GM23338 (cell line): ENCODE data around the gene STK17A. TPM values are rescaled to one million over a fixed set of nuclear protein-coding genes. Genes with fewer than 3 reads are reported as not detected.

Experiments
- ATAC-seq: fragments of 200-7000 bp; cut with Tn5 transposase; 3 replicates; pipeline ENCODE4 v1.9.1; 2020
- DNase-seq: peaks from one replicate; pipeline ENCODE4 v3.0.0-alpha.2; 2015; ENCODE audit warnings: low spot score
- H2AFZ ChIP-seq: fragments of 200-600 bp; sonication (generic); 2 replicates; pipeline ENCODE4 v1.8.0; 2016; ENCODE audit warnings: antibody characterized with exemption, mild to moderate bottlenecking, moderate library complexity
- H3F3A ChIP-seq: fragments of 200-600 bp; sonication (generic); replicated peaks from 2 replicates; pipeline ENCODE4 v1.8.0; 2017; ENCODE audit warnings: antibody characterized with exemption, mixed run types, low read depth
- H3K27ac ChIP-seq: fragments of 200-600 bp; sonication (generic); 2 replicates; pipeline ENCODE4 v1.6.1; 2016; ENCODE audit warnings: low read depth
- H3K27me3 ChIP-seq: fragments of 200-600 bp; sonication (generic); 2 replicates; pipeline ENCODE4 v1.8.0; 2016; ENCODE audit warnings: mild to moderate bottlenecking, mixed run types, moderate library complexity; ENCODE audit not compliant: insufficient read depth
- H3K36me3 ChIP-seq: fragments of 200-600 bp; sonication (generic); 2 replicates; pipeline ENCODE4 v1.8.0; 2016; ENCODE audit warnings: mild to moderate bottlenecking; ENCODE audit not compliant: insufficient read depth
- H3K4me1 ChIP-seq: fragments of 200-600 bp; sonication (generic); 2 replicates; pipeline ENCODE4 v1.8.0; 2016; ENCODE audit warnings: mild to moderate bottlenecking, moderate library complexity; ENCODE audit not compliant: insufficient read depth
- H3K4me2 ChIP-seq: fragments of 200-600 bp; sonication (generic); 2 replicates; pipeline ENCODE4 v1.7.1; 2017; ENCODE audit warnings: mixed run types
- H3K4me3 ChIP-seq: fragments of 200-600 bp; sonication (generic); 2 replicates; pipeline ENCODE4 v1.6.1; 2016; ENCODE audit warnings: mixed run types
- H3K79me2 ChIP-seq: fragments of 200-600 bp; sonication (generic); replicated peaks from 2 replicates; pipeline ENCODE4 v1.8.0; 2017; ENCODE audit warnings: mild to moderate bottlenecking; ENCODE audit not compliant: insufficient read depth
- H3K9me2 ChIP-seq: fragments of 200-600 bp; sonication (generic); 2 replicates; pipeline ENCODE4 v1.8.0; 2017; ENCODE audit not compliant: insufficient read depth
- H4K20me1 ChIP-seq: fragments of 200-600 bp; sonication (generic); replicated peaks from 2 replicates; pipeline ENCODE4 v1.8.0; 2017; ENCODE audit warnings: mild to moderate bottlenecking; ENCODE audit not compliant: insufficient read depth
- H3K27ac Mint-ChIP-seq: 2 replicates; pipeline ENCODE4 v1.8.0; 2020; ENCODE audit warnings: inconsistent platforms, mild to moderate bottlenecking, moderate library complexity, mixed read lengths
- H3K27me3 Mint-ChIP-seq: 3 replicates; pipeline ENCODE4 v1.8.0; 2022; ENCODE audit warnings: low read depth, mild to moderate bottlenecking, moderate library complexity, mixed read lengths, inconsistent platforms; ENCODE audit not compliant: insufficient read depth, poor library complexity
- H3K36me3 Mint-ChIP-seq: 3 replicates; pipeline ENCODE4 v1.8.0; 2021; ENCODE audit warnings: low read depth, mild to moderate bottlenecking, inconsistent platforms, moderate library complexity, mixed read lengths
- H3K4me1 Mint-ChIP-seq: 3 replicates; pipeline ENCODE4 v1.8.0; 2020; ENCODE audit warnings: mild to moderate bottlenecking, inconsistent platforms, mixed read lengths
- H3K4me3 Mint-ChIP-seq: 3 replicates; pipeline ENCODE4 v1.8.0; 2021; ENCODE audit warnings: moderate library complexity, mild to moderate bottlenecking, inconsistent platforms, mixed read lengths
- H3K9me3 Mint-ChIP-seq: 3 replicates; pipeline ENCODE4 v1.8.0; 2020; ENCODE audit warnings: moderate library complexity, mild to moderate bottlenecking, inconsistent platforms, mixed read lengths
- CREB1 ChIP-seq: fragments of 250-450 bp; sonication (Bioruptor Pico); IDR thresholded peaks from 2 replicates; pipeline ENCODE4 v1.5.0; 2020; ENCODE audit warnings: low read depth, mild to moderate bottlenecking, moderate library complexity
- JUNB ChIP-seq: IDR thresholded peaks from one replicate; pipeline ENCODE4 v1.6.1; 2016; ENCODE audit warnings: antibody characterized with exemption; ENCODE audit not compliant: unreplicated experiment
- NANOG ChIP-seq: IDR thresholded peaks from 2 replicates; pipeline ENCODE4 v1.6.1; 2016; ENCODE audit warnings: antibody characterized with exemption, borderline replicate concordance
- ZNF114 ChIP-seq: fragments of 250-450 bp; sonication (Bioruptor Pico); IDR thresholded peaks from 2 replicates; pipeline ENCODE4 v1.5.0; 2020; ENCODE audit warnings: mild to moderate bottlenecking, moderate library complexity
- ZNF331 ChIP-seq: fragments of 250-450 bp; sonication (Bioruptor Pico); IDR thresholded peaks from 2 replicates; pipeline ENCODE4 v1.5.0; 2020; ENCODE audit warnings: low read depth, mild to moderate bottlenecking, moderate library complexity
- polyA plus RNA-seq: library from polyadenylated mRNA; unstranded; fragments of >200 nt; fragmentation: Nextera tagmentation; extraction: Ambion mirVana; gene quantifications from 2 replicates; pipeline ENCODE4 v1.2.1, GENCODE V29; 2016
- total RNA-seq: library from RNA; depleted of rRNA; stranded (reverse); fragments of >200 nt; shearing (Covaris generic); gene quantifications from 2 replicates; pipeline ENCODE4 v1.2.3, GENCODE V29; 2014
- TF ChIP-seq, protein P1 (sequence below): fragments of 250-450 bp; sonication (Bioruptor Pico); IDR thresholded peaks from 2 replicates; pipeline ENCODE4 v1.5.0; 2020; ENCODE audit warnings: mild to moderate bottlenecking, moderate library complexity
- TF ChIP-seq, protein P2 (sequence below), 2 experiments: fragments of 200-600 bp in 1 of 2; sonication (generic) in 1 of 2; conservative IDR thresholded peaks; 2 replicates each; pipeline versions ENCODE4 v1.5.1 to v1.6.1; 2016 to 2017; ENCODE audit warnings: antibody characterized with exemption in 2 of 2, low read depth in 2 of 2, mild to moderate bottlenecking in 2 of 2, moderate library complexity in 1 of 2
- TF ChIP-seq, protein P3 (sequence below): IDR thresholded peaks from 2 replicates; pipeline ENCODE4 v1.6.1; 2016; ENCODE audit warnings: antibody characterized with exemption

Gene STK17A
- total and polyA plus RNA-seq, 2 experiments from 2014 or later, result 21.2 to 21.8 TPM

DNA sequence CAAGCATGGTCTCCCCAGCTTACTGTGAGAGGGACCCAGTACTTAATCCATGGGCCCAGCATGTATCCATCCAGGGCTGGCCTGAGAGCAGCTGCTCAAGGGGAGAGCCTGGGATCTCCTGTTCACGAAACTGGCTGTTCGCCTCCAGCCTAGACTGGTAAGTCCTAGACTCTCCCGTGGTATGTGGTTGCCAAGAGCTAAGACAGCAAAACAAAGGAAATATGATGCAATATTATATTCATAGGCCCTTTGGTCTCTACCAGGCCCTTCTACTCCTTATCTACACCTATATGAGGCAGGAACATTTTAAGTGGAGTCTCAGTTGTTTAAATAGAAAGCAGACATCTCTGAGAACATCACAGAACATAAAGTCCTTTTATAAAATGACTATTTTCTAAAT, 28.9 kb upstream of the STK17A start (continued):
- TF ChIP-seq, protein P1, sequence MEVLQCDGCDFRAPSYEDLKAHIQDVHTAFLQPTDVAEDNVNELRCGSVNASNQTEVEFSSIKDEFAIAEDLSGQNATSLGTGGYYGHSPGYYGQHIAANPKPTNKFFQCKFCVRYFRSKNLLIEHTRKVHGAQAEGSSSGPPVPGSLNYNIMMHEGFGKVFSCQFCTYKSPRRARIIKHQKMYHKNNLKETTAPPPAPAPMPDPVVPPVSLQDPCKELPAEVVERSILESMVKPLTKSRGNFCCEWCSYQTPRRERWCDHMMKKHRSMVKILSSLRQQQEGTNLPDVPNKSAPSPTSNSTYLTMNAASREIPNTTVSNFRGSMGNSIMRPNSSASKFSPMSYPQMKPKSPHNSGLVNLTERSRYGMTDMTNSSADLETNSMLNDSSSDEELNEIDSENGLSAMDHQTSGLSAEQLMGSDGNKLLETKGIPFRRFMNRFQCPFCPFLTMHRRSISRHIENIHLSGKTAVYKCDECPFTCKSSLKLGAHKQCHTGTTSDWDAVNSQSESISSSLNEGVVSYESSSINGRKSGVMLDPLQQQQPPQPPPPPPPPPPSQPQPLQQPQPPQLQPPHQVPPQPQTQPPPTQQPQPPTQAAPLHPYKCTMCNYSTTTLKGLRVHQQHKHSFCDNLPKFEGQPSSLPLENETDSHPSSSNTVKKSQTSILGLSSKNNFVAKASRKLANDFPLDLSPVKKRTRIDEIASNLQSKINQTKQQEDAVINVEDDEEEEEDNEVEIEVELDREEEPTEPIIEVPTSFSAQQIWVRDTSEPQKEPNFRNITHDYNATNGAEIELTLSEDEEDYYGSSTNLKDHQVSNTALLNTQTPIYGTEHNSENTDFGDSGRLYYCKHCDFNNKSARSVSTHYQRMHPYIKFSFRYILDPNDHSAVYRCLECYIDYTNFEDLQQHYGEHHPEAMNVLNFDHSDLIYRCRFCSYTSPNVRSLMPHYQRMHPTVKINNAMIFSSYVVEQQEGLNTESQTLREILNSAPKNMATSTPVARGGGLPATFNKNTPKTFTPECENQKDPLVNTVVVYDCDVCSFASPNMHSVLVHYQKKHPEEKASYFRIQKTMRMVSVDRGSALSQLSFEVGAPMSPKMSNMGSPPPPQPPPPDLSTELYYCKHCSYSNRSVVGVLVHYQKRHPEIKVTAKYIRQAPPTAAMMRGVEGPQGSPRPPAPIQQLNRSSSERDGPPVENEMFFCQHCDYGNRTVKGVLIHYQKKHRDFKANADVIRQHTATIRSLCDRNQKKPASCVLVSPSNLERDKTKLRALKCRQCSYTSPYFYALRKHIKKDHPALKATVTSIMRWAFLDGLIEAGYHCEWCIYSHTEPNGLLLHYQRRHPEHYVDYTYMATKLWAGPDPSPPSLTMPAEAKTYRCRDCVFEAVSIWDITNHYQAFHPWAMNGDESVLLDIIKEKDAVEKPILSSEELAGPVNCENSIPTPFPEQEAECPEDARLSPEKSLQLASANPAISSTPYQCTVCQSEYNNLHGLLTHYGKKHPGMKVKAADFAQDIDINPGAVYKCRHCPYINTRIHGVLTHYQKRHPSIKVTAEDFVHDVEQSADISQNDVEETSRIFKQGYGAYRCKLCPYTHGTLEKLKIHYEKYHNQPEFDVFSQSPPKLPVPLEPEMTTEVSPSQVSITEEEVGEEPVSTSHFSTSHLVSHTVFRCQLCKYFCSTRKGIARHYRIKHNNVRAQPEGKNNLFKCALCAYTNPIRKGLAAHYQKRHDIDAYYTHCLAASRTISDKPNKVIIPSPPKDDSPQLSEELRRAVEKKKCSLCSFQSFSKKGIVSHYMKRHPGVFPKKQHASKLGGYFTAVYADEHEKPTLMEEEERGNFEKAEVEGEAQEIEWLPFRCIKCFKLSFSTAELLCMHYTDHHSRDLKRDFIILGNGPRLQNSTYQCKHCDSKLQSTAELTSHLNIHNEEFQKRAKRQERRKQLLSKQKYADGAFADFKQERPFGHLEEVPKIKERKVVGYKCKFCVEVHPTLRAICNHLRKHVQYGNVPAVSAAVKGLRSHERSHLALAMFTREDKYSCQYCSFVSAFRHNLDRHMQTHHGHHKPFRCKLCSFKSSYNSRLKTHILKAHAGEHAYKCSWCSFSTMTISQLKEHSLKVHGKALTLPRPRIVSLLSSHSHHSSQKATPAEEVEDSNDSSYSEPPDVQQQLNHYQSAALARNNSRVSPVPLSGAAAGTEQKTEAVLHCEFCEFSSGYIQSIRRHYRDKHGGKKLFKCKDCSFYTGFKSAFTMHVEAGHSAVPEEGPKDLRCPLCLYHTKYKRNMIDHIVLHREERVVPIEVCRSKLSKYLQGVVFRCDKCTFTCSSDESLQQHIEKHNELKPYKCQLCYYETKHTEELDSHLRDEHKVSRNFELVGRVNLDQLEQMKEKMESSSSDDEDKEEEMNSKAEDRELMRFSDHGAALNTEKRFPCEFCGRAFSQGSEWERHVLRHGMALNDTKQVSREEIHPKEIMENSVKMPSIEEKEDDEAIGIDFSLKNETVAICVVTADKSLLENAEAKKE (CRISPR knock-in tag), result no peak
- TF ChIP-seq CREB1 (CRISPR knock-in tag), result no peak
- TF ChIP-seq, protein P2, sequence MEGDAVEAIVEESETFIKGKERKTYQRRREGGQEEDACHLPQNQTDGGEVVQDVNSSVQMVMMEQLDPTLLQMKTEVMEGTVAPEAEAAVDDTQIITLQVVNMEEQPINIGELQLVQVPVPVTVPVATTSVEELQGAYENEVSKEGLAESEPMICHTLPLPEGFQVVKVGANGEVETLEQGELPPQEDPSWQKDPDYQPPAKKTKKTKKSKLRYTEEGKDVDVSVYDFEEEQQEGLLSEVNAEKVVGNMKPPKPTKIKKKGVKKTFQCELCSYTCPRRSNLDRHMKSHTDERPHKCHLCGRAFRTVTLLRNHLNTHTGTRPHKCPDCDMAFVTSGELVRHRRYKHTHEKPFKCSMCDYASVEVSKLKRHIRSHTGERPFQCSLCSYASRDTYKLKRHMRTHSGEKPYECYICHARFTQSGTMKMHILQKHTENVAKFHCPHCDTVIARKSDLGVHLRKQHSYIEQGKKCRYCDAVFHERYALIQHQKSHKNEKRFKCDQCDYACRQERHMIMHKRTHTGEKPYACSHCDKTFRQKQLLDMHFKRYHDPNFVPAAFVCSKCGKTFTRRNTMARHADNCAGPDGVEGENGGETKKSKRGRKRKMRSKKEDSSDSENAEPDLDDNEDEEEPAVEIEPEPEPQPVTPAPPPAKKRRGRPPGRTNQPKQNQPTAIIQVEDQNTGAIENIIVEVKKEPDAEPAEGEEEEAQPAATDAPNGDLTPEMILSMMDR (conservative IDR thresholded peaks at IDR 0.05; ENCODE audit: low read depth in 2 of 2), result no peak

DNA sequence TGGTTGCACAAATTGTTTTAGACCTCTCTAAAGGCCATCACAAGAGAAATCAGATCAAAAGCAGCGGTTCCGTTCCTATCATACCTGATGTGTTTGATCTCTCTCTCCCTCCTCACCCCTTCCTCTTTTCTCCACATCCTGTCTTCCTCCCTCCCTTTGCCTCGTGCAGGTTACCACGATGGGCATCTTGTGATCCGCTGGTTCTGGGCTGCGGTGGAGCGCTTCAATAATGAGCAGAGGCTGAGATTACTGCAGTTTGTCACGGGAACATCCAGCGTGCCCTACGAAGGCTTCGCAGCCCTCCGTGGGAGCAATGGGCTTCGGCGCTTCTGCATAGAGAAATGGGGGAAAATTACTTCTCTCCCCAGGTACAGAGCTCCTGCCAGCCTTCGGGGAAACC, 28.5 kb upstream of the STK17A start:
- H3K27me3 ChIP-seq, result no peaks in the 10 kb centered on the region
- H3K4me1 Mint-ChIP-seq, result peaks cover 19% of the 10 kb centered on the region
- no peak overlapping the region for H2AFZ ChIP-seq
- no peaks in the 10 kb centered on the region for H4K20me1 ChIP-seq
- H3K27ac ChIP-seq, result no peak overlapping the region
- peaks cover 2% of the 10 kb centered on the region for H3K27me3 Mint-ChIP-seq
- peaks cover 17% of the 10 kb centered on the region for H3K4me1 ChIP-seq
- DNase-seq, result peak; percentile 9
- no peaks in the 10 kb centered on the region for H3K36me3 ChIP-seq
- H3K4me3 Mint-ChIP-seq, result no peak overlapping the region
- peaks cover 5% of the 10 kb centered on the region for H3F3A ChIP-seq
- H3K4me2 ChIP-seq, result no peak overlapping the region; the same call in 1 of the 2 replicates
- H3K27ac Mint-ChIP-seq, result no peak overlapping the region; the same call in 1 of the 2 replicates
- no peak for ATAC-seq
- no peaks in the 10 kb centered on the region; the same call in 2 of the 3 replicates for H3K36me3 Mint-ChIP-seq
- no peak overlapping the region for H3K4me3 ChIP-seq
- no peaks in the 10 kb centered on the region for H3K79me2 ChIP-seq
- no peaks in the 10 kb centered on the region; the same call in 1 of the 2 replicates for H3K9me2 ChIP-seq
- no peaks in the 10 kb centered on the region for H3K9me3 Mint-ChIP-seq
- TF ChIP-seq ZNF114 (CRISPR knock-in tag) (no peak), NANOG (no peak), ZNF331 (CRISPR knock-in tag) (no peak), JUNB (no peak)
- TF ChIP-seq, protein P2 (conservative IDR thresholded peaks at IDR 0.05; ENCODE audit: low read depth in 2 of 2), result no peak
- TF ChIP-seq, protein P3, sequence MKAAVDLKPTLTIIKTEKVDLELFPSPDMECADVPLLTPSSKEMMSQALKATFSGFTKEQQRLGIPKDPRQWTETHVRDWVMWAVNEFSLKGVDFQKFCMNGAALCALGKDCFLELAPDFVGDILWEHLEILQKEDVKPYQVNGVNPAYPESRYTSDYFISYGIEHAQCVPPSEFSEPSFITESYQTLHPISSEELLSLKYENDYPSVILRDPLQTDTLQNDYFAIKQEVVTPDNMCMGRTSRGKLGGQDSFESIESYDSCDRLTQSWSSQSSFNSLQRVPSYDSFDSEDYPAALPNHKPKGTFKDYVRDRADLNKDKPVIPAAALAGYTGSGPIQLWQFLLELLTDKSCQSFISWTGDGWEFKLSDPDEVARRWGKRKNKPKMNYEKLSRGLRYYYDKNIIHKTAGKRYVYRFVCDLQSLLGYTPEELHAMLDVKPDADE, result no peak
